Embryonic facial prominence (tissue), 1 donor: ENCODE results near the gene VPS33B.

Experiments
- DNase-seq: peaks from one replicate; pipeline ENCODE4 v3.0.0-alpha.2; 2016; ENCODE audit errors: extremely low spot score

VPS33B gene

GRCh38 chr15:90949979-90950675, 72.3 kb downstream of the VPS33B start:
- no peak for DNase-seq
